K562 (cell line): Measurements from ENCODE around the gene KMT2C. TPM values are rescaled to one million over a fixed set of nuclear protein-coding genes. Genes with fewer than 3 reads are reported as not detected.

Source experiments
- ATAC-seq: fragments of 200-7000 bp; cut with Tn5 transposase; 3 replicates; pipeline ENCODE4 v1.9.1; 2020; ENCODE audit warnings: moderate library complexity
- BruUV-seq: library from RNA; stranded (reverse); fragments of 400-500 nt; replicated peaks from 2 replicates; lab custom pipeline; 2021; lab: Mats Ljungman, UMichigan
- CTCF ChIA-PET: fragments of 300-600 bp; formaldehyde crosslinking; extraction: SDS; loops from one replicate; lab custom pipeline; 2021; ENCODE audit warnings: low intra/inter-chr PET ratio; lab: Yijun Ruan, JAX
- POLR2A ChIA-PET: fragments of 300-600, 350-650 bp; sonication (Branson Sonifier 250); formaldehyde crosslinking; extraction: SDS; loops from one replicate; lab custom pipeline; 2021; ENCODE audit warnings: antibody characterized with exemption, inconsistent platforms; lab: Yijun Ruan, JAX
- DNase-seq, 4 experiments: peaks; one replicate each; pipeline versions ENCODE4 v3.0.0 to v3.0.0-alpha.2; 2011 to 2018; ENCODE audit warnings: low spot score in 3 of 4, mixed read lengths in 3 of 4; ENCODE audit errors: extremely low read depth in 1 of 4
- FAIRE-seq: peaks from 2 replicates; lab custom pipeline; 2011; peaks lifted over from hg19 to GRCh38; lab: Jason Lieb, UNC
- H2AFZ ChIP-seq: 2 replicates; pipeline ENCODE4 v1.6.0; 2011; ENCODE audit warnings: low read depth, low read length, control low read depth, inconsistent platforms
- H3K27ac ChIP-seq: fragments of 200-600 bp; 3 replicates; pipeline ENCODE4 v1.8.0; 2011; ENCODE audit warnings: low read depth, mild to moderate bottlenecking, control low read depth, inconsistent platforms, low read length, moderate library complexity, mixed read lengths; ENCODE audit errors: extremely low read depth
- H3K27me3 ChIP-seq, 2 experiments: fragments of 300-600 bp in 1 of 2; 2 replicates in 1 of 2; 3 replicates in 1 of 2; pipeline versions ENCODE4 v1.6.0 to v1.8.0; 2011; ENCODE audit warnings: inconsistent platforms in 2 of 2, low read length in 2 of 2, mild to moderate bottlenecking in 1 of 2, mixed read lengths in 1 of 2, moderate library complexity in 1 of 2; ENCODE audit not compliant: control insufficient read depth in 2 of 2, insufficient read depth in 2 of 2
- H3K36me3 ChIP-seq: fragments of 300-600 bp; 3 replicates; pipeline ENCODE4 v1.8.0; 2011; ENCODE audit warnings: mild to moderate bottlenecking, low read length, inconsistent platforms; ENCODE audit not compliant: control insufficient read depth, insufficient read depth
- H3K4me1 ChIP-seq, 2 experiments: fragments of 200-600 bp in 1 of 2; replicated peaks in 1 of 2; 2 replicates in 1 of 2; 3 replicates in 1 of 2; pipeline versions ENCODE4 v1.5.1 to v1.8.0; 2011; ENCODE audit warnings: inconsistent platforms in 2 of 2, low read length in 2 of 2, mild to moderate bottlenecking in 1 of 2, mixed read lengths in 1 of 2, moderate library complexity in 1 of 2; ENCODE audit not compliant: control insufficient read depth in 2 of 2, insufficient read depth in 2 of 2
- H3K4me2 ChIP-seq: 2 replicates; pipeline ENCODE4 v1.6.1; 2011; ENCODE audit warnings: low read length, control low read depth, inconsistent platforms, mixed read lengths; ENCODE audit not compliant: insufficient read depth
- H3K4me3 ChIP-seq: fragments of 200-600 bp; sonication (generic), shearing (Covaris generic); 2 replicates; pipeline ENCODE4 v1.5.1; 2016; ENCODE audit warnings: control low read depth, inconsistent platforms
- H3K79me2 ChIP-seq: fragments of 200-600 bp; 3 replicates; pipeline ENCODE4 v1.8.0; 2011; ENCODE audit warnings: low read length, inconsistent platforms; ENCODE audit not compliant: control insufficient read depth, insufficient read depth
- H3K9ac ChIP-seq, 2 experiments: 2 replicates each; pipeline versions ENCODE4 v1.6.0 to v1.6.1; 2011; ENCODE audit warnings: low read depth in 2 of 2, low read length in 2 of 2, control low read depth in 1 of 2, inconsistent platforms in 1 of 2, mild to moderate bottlenecking in 1 of 2, mixed read lengths in 1 of 2; ENCODE audit not compliant: insufficient read depth in 1 of 2
- H3K9me1 ChIP-seq: one replicate; pipeline ENCODE4 v1.6.0; 2011; ENCODE audit warnings: inconsistent platforms, mild to moderate bottlenecking, low read length, moderate library complexity; ENCODE audit not compliant: control insufficient read depth, insufficient read depth
- H3K9me3 ChIP-seq: replicated peaks from 2 replicates; pipeline ENCODE4 v1.5.1; 2011; ENCODE audit warnings: low read depth, low read length, inconsistent platforms; ENCODE audit not compliant: control insufficient read depth, insufficient read depth
- H4K20me1 ChIP-seq: replicated peaks from 2 replicates; pipeline ENCODE4 v1.6.1; 2011; ENCODE audit warnings: low read length, inconsistent platforms, mixed read lengths; ENCODE audit not compliant: control insufficient read depth, insufficient read depth
- ARID2 ChIP-seq: fragments of 450-650 bp; IDR thresholded peaks from 2 replicates; pipeline ENCODE4 v1.6.1; 2017; ENCODE audit warnings: antibody characterized with exemption, mild to moderate bottlenecking
- BDP1 ChIP-seq: IDR thresholded peaks from 3 replicates; pipeline ENCODE4 v1.6.1; 2011; ENCODE audit not compliant: insufficient read length, insufficient read depth
- CBX1 ChIP-seq: sonication (generic); IDR thresholded peaks from 2 replicates; pipeline ENCODE4 v1.6.1; 2016; ENCODE audit warnings: antibody characterized with exemption, low read depth, mild to moderate bottlenecking
- CBX3 ChIP-seq, 2 experiments: IDR thresholded peaks; 1 replicate in 1 of 2; 2 replicates in 1 of 2; pipeline ENCODE4 v1.6.1; 2012; ENCODE audit warnings: inconsistent platforms in 2 of 2, low read length in 2 of 2, borderline replicate concordance in 1 of 2, control low read depth in 1 of 2
- CTBP1 ChIP-seq: fragments of 450-650 bp; IDR thresholded peaks from 2 replicates; pipeline ENCODE4 v1.6.1; 2016; ENCODE audit warnings: borderline replicate concordance
- GTF2B ChIP-seq: IDR thresholded peaks from 2 replicates; pipeline ENCODE4 v1.6.1; 2011; ENCODE audit not compliant: insufficient read length; ENCODE audit errors: extremely low read depth
- HMG20B ChIP-seq: fragments of 250-450 bp; sonication (Bioruptor Pico); IDR thresholded peaks from 2 replicates; pipeline ENCODE4 v1.5.0; 2021; ENCODE audit warnings: mild to moderate bottlenecking
- HNRNPH1 ChIP-seq: fragments of 200-400 bp; formaldehyde crosslinking; optimal IDR thresholded peaks from 2 replicates; pipeline ENCODE3; 2017; ENCODE audit warnings: low read depth, mild to moderate bottlenecking, low read length, moderate library complexity
- MTA1 ChIP-seq: fragments of 450-650 bp; IDR thresholded peaks from 2 replicates; pipeline ENCODE4 v1.6.1; 2017; ENCODE audit warnings: borderline replicate concordance
- NFIC ChIP-seq: fragments of 450-650 bp; IDR thresholded peaks from 2 replicates; pipeline ENCODE4 v1.6.1; 2017; ENCODE audit warnings: mild to moderate bottlenecking, inconsistent platforms
- NFIX ChIP-seq: fragments of 250-450 bp; sonication (Bioruptor Pico); IDR thresholded peaks from 2 replicates; pipeline ENCODE4 v1.4.0; 2020; ENCODE audit warnings: low read depth, mild to moderate bottlenecking, moderate library complexity
- RUNX1 ChIP-seq: sonication (generic); IDR thresholded peaks from 2 replicates; pipeline ENCODE4 v1.6.1; 2016; ENCODE audit warnings: antibody characterized with exemption, low read depth
- SAFB ChIP-seq: fragments of 200-400 bp; formaldehyde crosslinking; IDR thresholded peaks from 2 replicates; pipeline ENCODE4 v1.6.1; 2017; ENCODE audit warnings: low read depth, low read length, borderline replicate concordance
- SNIP1 ChIP-seq: fragments of 450-650 bp; IDR thresholded peaks from 2 replicates; pipeline ENCODE4 v1.7.1; 2017; ENCODE audit warnings: low read depth, mild to moderate bottlenecking
- SNRNP70 ChIP-seq: fragments of 200-400 bp; formaldehyde crosslinking; optimal IDR thresholded peaks from 2 replicates; pipeline ENCODE3; 2017; ENCODE audit warnings: low read depth, low read length
- ZBED1 ChIP-seq: IDR thresholded peaks from 2 replicates; pipeline ENCODE4 v1.6.1; 2014
- ZBTB5 ChIP-seq: fragments of 450-650 bp; IDR thresholded peaks from 2 replicates; pipeline ENCODE4 v1.6.1; 2017; ENCODE audit warnings: antibody characterized with exemption
- ZNF324 ChIP-seq: fragments of 250-450 bp; sonication (Bioruptor Pico); IDR thresholded peaks from 2 replicates; pipeline ENCODE4 v1.4.0; 2020; ENCODE audit warnings: mild to moderate bottlenecking
- ZNF384 ChIP-seq: IDR thresholded peaks from 2 replicates; pipeline ENCODE4 v1.6.1; 2012; ENCODE audit warnings: low read depth, low read length, improper control_type of control experiment
- ZNF76 ChIP-seq: fragments of 250-450 bp; sonication (Bioruptor Pico); IDR thresholded peaks from 2 replicates; pipeline ENCODE4 v1.4.0; 2020; ENCODE audit warnings: mild to moderate bottlenecking, moderate library complexity, borderline replicate concordance
- WGBS: fragments of 100-300 bp; shearing (Covaris generic); methylation state at CpG from one replicate; pipeline ENCODE4 v1.1.6; 2016; ENCODE audit warnings: low coverage, mixed read lengths; ENCODE audit not compliant: insufficient coverage; ENCODE audit errors: missing lambda C conversion rate; 5-methylcytosine and 5-hydroxymethylcytosine counted together
- in situ Hi-C: fragments of 300-500 bp; cut with MboI; formaldehyde crosslinking; loops from 4 replicates; pipeline ENCODE4 v1.15.0; 2018; ENCODE audit warnings: inconsistent platforms, mixed read lengths
- intact Hi-C: fragments of 100-400 bp; cut with micrococcal nuclease; formaldehyde crosslinking; loops from 2 replicates; pipeline ENCODE4 v1.14.2; 2022
- polyA plus RNA-seq, 8 experiments: library from polyadenylated mRNA; depleted of rRNA in 4 of 8; stranded (reverse) in 5 of 8; unstranded in 3 of 8; fragments of >200 nt; fragmentation: Nextera tagmentation in 2 of 8; fragmentation: Illumina TruSeq in 1 of 8; extraction: Ambion mirVana in 2 of 8; extraction: Trizol in 1 of 8; gene quantifications; 2 replicates each; pipeline versions ENCODE4 v1.2.1 to v1.2.3, GENCODE V29; 2011 to 2014; ENCODE audit warnings: inconsistent platforms in 1 of 8, missing spikeins in 1 of 8
- total RNA-seq, 7 experiments: library from RNA; depleted of rRNA in 6 of 7; stranded (reverse); fragments of >200 nt in 6 of 7; fragmentation: Illumina TruSeq in 2 of 7; extraction: Trizol in 2 of 7; gene quantifications; 2 replicates each; pipeline versions ENCODE4 v1.2.1 to v1.2.3, GENCODE V29; 2011 to 2021; ENCODE audit warnings: low replicate concordance in 1 of 7

KMT2C gene
- total and polyA plus RNA-seq, 9 of the 15 experiments (the other 6 are each of a cell fraction or from before 2014, with no cell fraction given) = 4.9 to 67.8 (median 27.1) TPM

- TF ChIP-seq ZNF76 (no peak), ZNF384 (no peak), MTA1 (no peak), SAFB (no peak), SNIP1 (no peak), ZBTB5 (no peak), CBX3 (IDR thresholded peaks at IDR 0.05; ENCODE audit: borderline replicate concordance in 1 of 2, low read length in 2 of 2) (peak in 1 of 2 experiments; percentile 96; a peak in 2 of 3 replicates), BDP1 (no peak), CTBP1 (no peak)
Measured at GRCh38 chr7:152089183-152089582, 346.6 kb downstream of the KMT2C start (continued).

GRCh38 chr7:152086513-152086912, 349.3 kb downstream of the KMT2C start:
- H3K9me1 ChIP-seq = no peaks in the 10 kb centered on the region
- FAIRE-seq (no peak), ATAC-seq (no peak), DNase-seq (peak in 1 of 4 experiments; percentile 14)
- whole genome bisulfite sequencing = 23% methylated on average over 1 of the region's 1 CpG
- CTCF ChIA-PET = no interaction called here
- no peak overlapping the region for H3K4me2 ChIP-seq
- no peak overlapping the region for H3K27ac ChIP-seq
- H4K20me1 ChIP-seq = no peaks in the 10 kb centered on the region
- in situ Hi-C loops = no loop called here
- H3K36me3 ChIP-seq = no peaks in the 10 kb centered on the region; the same call in 2 of the 3 replicates
- no peak overlapping the region for H3K4me3 ChIP-seq
- peaks cover 10% of the 10 kb centered on the region for H3K9me3 ChIP-seq
- BruUV-seq = no TSS peak
- no peak overlapping the region for H3K9ac ChIP-seq
- POLR2A ChIA-PET = no interaction called here
- H2AFZ ChIP-seq = no peak overlapping the region
- H3K79me2 ChIP-seq = no peaks in the 10 kb centered on the region; the same call in 2 of the 3 replicates
- intact Hi-C loops = no loop called here
- no peaks in the 10 kb centered on the region for H3K27me3 ChIP-seq
- H3K4me1 ChIP-seq = no peaks in the 10 kb centered on the region
- TF ChIP-seq ZNF324 (no peak), NFIX (CRISPR knock-in tag) (peak; percentile 49), HMG20B (CRISPR knock-in tag) (no peak), RUNX1 (no peak), GTF2B (no peak), HNRNPH1 (no peak), SNRNP70 (no peak), ZBED1 (no peak), ZBTB5 (no peak), CBX1 (no peak), ARID2 (no peak), NFIC (peak; percentile 93)
